HUDEP-2 (cell line): ENCODE results near the gene FBXL16.
A peak's percentile ranks its signal among the peaks of the same experiment; 100 is the strongest.

Experiments
- DNase-seq, 76 experiments: peaks; one replicate each; lab custom pipeline; 2025; ENCODE audit not compliant: unreplicated experiment in 76 of 76; lab: John Stamatoyannopoulos, UW

FBXL16 gene

GRCh38 chr16:724188-725040 is 18.8 kb upstream of the FBXL16 start:
- no peak for DNase-seq

- no peak for DNase-seq
These were observed 18.1 kb upstream of the FBXL16 start for GRCh38 chr16:723695-724094.

GRCh38 chr16:722835-723633 is 17.4 kb upstream of the FBXL16 start:
- peak in 1 of 76 experiments; percentile 27 for DNase-seq

GRCh38 chr16:721765-722540 is 16.4 kb upstream of the FBXL16 start:
- DNase-seq, result no peak

GRCh38 chr16:720990-721764 is 15.6 kb upstream of the FBXL16 start, which contains the start of gene ANTKMT:
Gene ANTKMT (plus strand): TSS chr16:721146. CDS start chr16:721275, 129 bp downstream.
- peak in 73 of 76 experiments; percentile 43 to 96 (median 82) for DNase-seq

- peak in 55 of 76 experiments; percentile 17 to 96 (median 50) for DNase-seq
These were observed 14.9 kb upstream of the FBXL16 start for GRCh38 chr16:720447-720989.

GRCh38 chr16:719815-720446 is 14.3 kb upstream of the FBXL16 start:
- DNase-seq, result peak in 18 of 76 experiments; percentile 13 to 45 (median 30)

GRCh38 chr16:718922-719321 is 13.3 kb upstream of the FBXL16 start:
- DNase-seq, result no peak

GRCh38 chr16:718389-718788 is 12.8 kb upstream of the FBXL16 start:
- no peak for DNase-seq

GRCh38 chr16:717450-718245 is 12.0 kb upstream of the FBXL16 start:
- no peak for DNase-seq

GRCh38 chr16:716768-717325 is 11.2 kb upstream of the FBXL16 start:
- DNase-seq, result no peak

GRCh38 chr16:716200-716568 is 10.6 kb upstream of the FBXL16 start:
- DNase-seq, result no peak

- DNase-seq, result peak in 20 of 76 experiments; percentile 13 to 45 (median 30)
These were observed 10.0 kb upstream of the FBXL16 start for GRCh38 chr16:715477-716199.

GRCh38 chr16:714558-715476 is 9.2 kb upstream of the FBXL16 start, which contains the start of gene METRN:
Gene METRN (plus strand): TSS chr16:715118. CDS start chr16:715290, 172 bp downstream.
- peak in 73 of 76 experiments; percentile 28 to 95 (median 80) for DNase-seq

- no peak for DNase-seq
These were observed 8.5 kb upstream of the FBXL16 start for GRCh38 chr16:714079-714478.

GRCh38 chr16:712740-713250 is 7.2 kb upstream of the FBXL16 start:
- peak in 50 of 76 experiments; percentile 6 to 68 (median 39) for DNase-seq
